SKM-1 (cell line): Measurements from ENCODE around the gene PTGR2.
"Not testable (repeated sequence)": the region's sequence is repeated elsewhere in the genome, so short reads cannot be mapped to it uniquely, and the experiment has no call there.

Experiments
- DNase-seq: peaks from one replicate; lab custom pipeline; 2025; ENCODE audit not compliant: unreplicated experiment; lab: John Stamatoyannopoulos, UW

Gene PTGR2

GRCh38 chr14:73833034-73833433 is 18.6 kb upstream of the PTGR2 start:
- no peak for DNase-seq

GRCh38 chr14:73833530-73834260 is 17.9 kb upstream of the PTGR2 start:
- DNase-seq: no peak

GRCh38 chr14:73834261-73834625 is 17.4 kb upstream of the PTGR2 start:
- DNase-seq: no peak

GRCh38 chr14:73838293-73839034 is 13.2 kb upstream of the PTGR2 start:
- not testable (repeated sequence) for DNase-seq

GRCh38 chr14:73842201-73842600 is 9.4 kb upstream of the PTGR2 start:
- no peak for DNase-seq

GRCh38 chr14:73842851-73843250 is 8.8 kb upstream of the PTGR2 start:
- DNase-seq: no peak

GRCh38 chr14:73843296-73843695 is 8.3 kb upstream of the PTGR2 start:
- no peak for DNase-seq

- DNase-seq: no peak
Measured at GRCh38 chr14:73846947-73847346, 4.7 kb upstream of the PTGR2 start.

GRCh38 chr14:73851000-73851399 is 631 bp upstream of the PTGR2 start:
- no peak for DNase-seq

- no peak for DNase-seq
Measured at GRCh38 chr14:73859145-73859544, 7.5 kb downstream of the PTGR2 start.

- DNase-seq: no peak
Measured at GRCh38 chr14:73861073-73861472, 9.4 kb downstream of the PTGR2 start.

GRCh38 chr14:73862480-73862879 is 10.8 kb downstream of the PTGR2 start:
- DNase-seq: no peak

- no peak for DNase-seq
Measured at GRCh38 chr14:73863209-73863608, 11.6 kb downstream of the PTGR2 start.

- DNase-seq: no peak
Measured at GRCh38 chr14:73865534-73866113, 14.0 kb downstream of the PTGR2 start.

- not testable (repeated sequence) for DNase-seq
Measured at GRCh38 chr14:73869754-73870153, 18.1 kb downstream of the PTGR2 start.

- no peak for DNase-seq
Measured at GRCh38 chr14:73870525-73871235, 19.0 kb downstream of the PTGR2 start.

- DNase-seq: no peak
Measured at GRCh38 chr14:73873660-73874059, 22.0 kb downstream of the PTGR2 start.

- no peak for DNase-seq
Measured at GRCh38 chr14:73877790-73878189, 26.2 kb downstream of the PTGR2 start.

- DNase-seq: no peak
Measured at GRCh38 chr14:73878436-73878835, 26.8 kb downstream of the PTGR2 start.

- no peak for DNase-seq
Measured at GRCh38 chr14:73879027-73879426, 27.4 kb downstream of the PTGR2 start.

- DNase-seq: no peak
Measured at GRCh38 chr14:73884438-73885190, 33.0 kb downstream of the PTGR2 start.
